HG02571 (cell line): ENCODE results near the gene SIRT7.

Source experiments
- ATAC-seq: cut with Tn5 transposase; IDR thresholded peaks from one replicate; pipeline ENCODE4 v1.9.1; 2021; ENCODE audit warnings: mild to moderate bottlenecking, moderate library complexity; ENCODE audit not compliant: unreplicated experiment

SIRT7 gene

GRCh38 chr17:81917565-81918332, at the start of gene SIRT7:
Gene SIRT7, minus strand, starts transcription at chr17:81918176. Its CDS starts 45 bp downstream, at chr17:81918131.
- peak; percentile 56 for ATAC-seq

GRCh38 chr17:81967244-81967532, 49.2 kb upstream of the SIRT7 start:
- no peak for ATAC-seq

GRCh38 chr17:81966343-81967243, 48.6 kb upstream of the SIRT7 start:
- no peak for ATAC-seq

- no peak for ATAC-seq
Observed at GRCh38 chr17:81964081-81964849, 46.3 kb upstream of the SIRT7 start.

- ATAC-seq: no peak
Observed at GRCh38 chr17:81962499-81963441, 44.8 kb upstream of the SIRT7 start.

- ATAC-seq: no peak
Observed at GRCh38 chr17:81961521-81962498, 43.8 kb upstream of the SIRT7 start.

GRCh38 chr17:81961087-81961511, 43.1 kb upstream of the SIRT7 start, which contains the start of gene NOTUM:
Gene NOTUM, minus strand, starts transcription at chr17:81961187. Its CDS starts 278 bp downstream, at chr17:81960909.
- ATAC-seq: no peak

- no peak for ATAC-seq
Observed at GRCh38 chr17:81960130-81960958, 42.4 kb upstream of the SIRT7 start.

GRCh38 chr17:81959362-81960129, 41.6 kb upstream of the SIRT7 start:
- no peak for ATAC-seq

GRCh38 chr17:81958633-81959342, 40.8 kb upstream of the SIRT7 start:
- ATAC-seq: no peak

- ATAC-seq: no peak
Observed at GRCh38 chr17:81957691-81958432, 39.9 kb upstream of the SIRT7 start.

- no peak for ATAC-seq
Observed at GRCh38 chr17:81956607-81957589, 38.9 kb upstream of the SIRT7 start.

- no peak for ATAC-seq
Observed at GRCh38 chr17:81955756-81956544, 38.0 kb upstream of the SIRT7 start.
